Activated CD4-positive, alpha-beta T cell treated with anti-CD3 and anti-CD28 coated beads, Interleukin-2, amount 50 U/mL, for 24 hours (primary cell): ENCODE measurements around the gene CNTN2.

ENCODE experiments used
- DNase-seq, 2 donors: peaks; one replicate each; pipeline ENCODE4 v3.0.0-alpha.2; 2020; ENCODE audit warnings: low read depth in 1 of 2, low spot score in 1 of 2

Gene CNTN2

GRCh38 chr1:205072286-205072685 lies 29.3 kb downstream of the CNTN2 start:
- no peak for DNase-seq

- DNase-seq, result no peak
Observed at GRCh38 chr1:205072881-205073280, 29.9 kb downstream of the CNTN2 start.

- DNase-seq, result no peak
Observed at GRCh38 chr1:205073511-205073910, 30.5 kb downstream of the CNTN2 start.

- DNase-seq, result no peak
Observed at GRCh38 chr1:205074084-205074483, 31.1 kb downstream of the CNTN2 start.

- DNase-seq, result no peak
Observed at GRCh38 chr1:205074513-205074912, 31.5 kb downstream of the CNTN2 start.

GRCh38 chr1:205075642-205076155 lies 32.7 kb downstream of the CNTN2 start:
- no peak for DNase-seq

- no peak for DNase-seq
Observed at GRCh38 chr1:205076245-205076761, 33.3 kb downstream of the CNTN2 start.

GRCh38 chr1:205077158-205077933 lies 34.3 kb downstream of the CNTN2 start:
- DNase-seq, result no peak

GRCh38 chr1:205077934-205078311 lies 34.9 kb downstream of the CNTN2 start:
- no peak for DNase-seq

- no peak for DNase-seq
Observed at GRCh38 chr1:205082431-205082830, 39.4 kb downstream of the CNTN2 start.

GRCh38 chr1:205084360-205084759 lies 41.3 kb downstream of the CNTN2 start, which contains the start of gene TMEM81:
Gene TMEM81, minus strand, starts transcription at chr1:205084460. Its CDS starts 140 bp downstream, at chr1:205084320.
- no peak for DNase-seq

- DNase-seq, result no peak
Observed at GRCh38 chr1:205088341-205088740, 45.3 kb downstream of the CNTN2 start.

- DNase-seq, result no peak
Observed at GRCh38 chr1:205091043-205091740, 48.2 kb downstream of the CNTN2 start.

GRCh38 chr1:205095422-205095821 lies 52.4 kb downstream of the CNTN2 start:
- no peak for DNase-seq

GRCh38 chr1:205098242-205098641 lies 55.2 kb downstream of the CNTN2 start:
- DNase-seq, result no peak

GRCh38 chr1:205102404-205102803 lies 59.4 kb downstream of the CNTN2 start:
- DNase-seq, result no peak

- no peak for DNase-seq
Observed at GRCh38 chr1:205107327-205107726, 64.3 kb downstream of the CNTN2 start.

- no peak for DNase-seq
Observed at GRCh38 chr1:205108464-205108863, 65.5 kb downstream of the CNTN2 start.

- DNase-seq, result no peak
Observed at GRCh38 chr1:205109269-205109668, 66.3 kb downstream of the CNTN2 start.

GRCh38 chr1:205109711-205110110 lies 66.7 kb downstream of the CNTN2 start:
- DNase-seq, result no peak

GRCh38 chr1:205111354-205111753 lies 68.3 kb downstream of the CNTN2 start:
- no peak for DNase-seq

GRCh38 chr1:205118752-205119151 lies 75.7 kb downstream of the CNTN2 start:
- DNase-seq, result no peak
